GM10266 (cell line): Measurements from ENCODE around the gene TRERF1.

Experiments
- DNase-seq: peaks from one replicate; pipeline ENCODE4 v3.0.0; 2012; ENCODE audit errors: extremely low spot score
- TF ChIP-seq, protein P1 (sequence below): IDR thresholded peaks from 2 replicates; pipeline ENCODE4 v1.5.1; 2012; ENCODE audit warnings: mild to moderate bottlenecking, low read depth; ENCODE audit not compliant: control insufficient read depth, insufficient read depth; ENCODE audit errors: missing control alignments

TRERF1 gene

DNA sequence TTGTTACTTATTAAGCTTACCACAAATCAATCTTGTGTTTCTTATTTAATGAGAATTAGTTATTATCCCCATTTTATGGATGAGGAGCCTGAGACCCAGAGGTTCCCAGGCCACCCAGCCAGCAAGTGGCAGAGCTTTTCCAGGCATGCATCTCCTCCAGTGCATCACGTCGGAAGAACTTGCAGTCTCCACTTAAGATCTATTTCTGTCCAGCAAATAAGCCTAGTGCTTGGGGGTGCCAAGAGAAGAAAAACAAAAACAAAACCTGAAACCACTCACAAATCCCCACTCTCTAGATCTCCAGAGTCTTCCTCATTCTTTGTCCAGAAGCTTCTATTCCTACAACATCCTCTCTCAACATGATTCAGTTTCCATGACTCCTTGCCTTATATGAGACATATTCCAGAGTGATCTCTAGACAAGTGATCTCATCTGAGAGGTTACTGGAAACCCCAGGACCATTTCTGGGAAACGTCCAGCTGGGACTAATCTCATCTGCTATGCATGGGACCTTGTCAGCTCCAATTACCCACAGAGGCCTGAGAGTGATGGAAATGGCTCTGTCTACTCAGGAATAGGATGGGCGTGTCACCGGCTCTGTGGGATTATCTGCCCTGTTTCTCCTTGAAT is 261.1 kb downstream of the TRERF1 start:
- TF ChIP-seq, protein P1, sequence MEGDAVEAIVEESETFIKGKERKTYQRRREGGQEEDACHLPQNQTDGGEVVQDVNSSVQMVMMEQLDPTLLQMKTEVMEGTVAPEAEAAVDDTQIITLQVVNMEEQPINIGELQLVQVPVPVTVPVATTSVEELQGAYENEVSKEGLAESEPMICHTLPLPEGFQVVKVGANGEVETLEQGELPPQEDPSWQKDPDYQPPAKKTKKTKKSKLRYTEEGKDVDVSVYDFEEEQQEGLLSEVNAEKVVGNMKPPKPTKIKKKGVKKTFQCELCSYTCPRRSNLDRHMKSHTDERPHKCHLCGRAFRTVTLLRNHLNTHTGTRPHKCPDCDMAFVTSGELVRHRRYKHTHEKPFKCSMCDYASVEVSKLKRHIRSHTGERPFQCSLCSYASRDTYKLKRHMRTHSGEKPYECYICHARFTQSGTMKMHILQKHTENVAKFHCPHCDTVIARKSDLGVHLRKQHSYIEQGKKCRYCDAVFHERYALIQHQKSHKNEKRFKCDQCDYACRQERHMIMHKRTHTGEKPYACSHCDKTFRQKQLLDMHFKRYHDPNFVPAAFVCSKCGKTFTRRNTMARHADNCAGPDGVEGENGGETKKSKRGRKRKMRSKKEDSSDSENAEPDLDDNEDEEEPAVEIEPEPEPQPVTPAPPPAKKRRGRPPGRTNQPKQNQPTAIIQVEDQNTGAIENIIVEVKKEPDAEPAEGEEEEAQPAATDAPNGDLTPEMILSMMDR, result no peak
- no peak for DNase-seq

- no peak for DNase-seq
- TF ChIP-seq, protein P1, result no peak
Observed at GRCh38 chr6:42188406-42188805, 263.3 kb downstream of the TRERF1 start.

GRCh38 chr6:42185597-42185996 is 266.1 kb downstream of the TRERF1 start:
- no peak for DNase-seq
- TF ChIP-seq, protein P1, result no peak

DNA sequence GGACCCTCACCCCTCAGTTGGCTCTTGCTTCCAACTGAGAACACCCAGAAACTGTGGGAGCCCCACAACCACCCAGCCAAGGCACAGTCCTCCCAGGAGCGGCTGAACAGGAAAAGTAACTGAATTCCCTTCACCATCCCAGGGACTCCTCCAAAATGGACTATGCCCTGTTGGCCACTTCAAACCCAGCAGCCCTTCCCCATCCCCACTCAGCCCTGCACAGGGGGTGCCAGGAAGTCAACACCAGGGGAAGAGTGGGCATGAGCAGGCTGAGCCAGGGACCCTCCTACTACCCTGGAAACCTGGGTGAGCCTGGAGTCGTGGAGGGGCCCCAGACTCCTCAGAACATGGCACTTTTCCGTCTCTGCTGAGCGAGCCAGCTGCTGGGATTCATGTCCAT is 267.3 kb downstream of the TRERF1 start:
- TF ChIP-seq, protein P1, result no peak

GRCh38 chr6:42182101-42182500 is 269.6 kb downstream of the TRERF1 start:
- no peak for DNase-seq
- TF ChIP-seq, protein P1, result no peak

More for the DNA sequence above, 267.3 kb downstream of the TRERF1 start:
- no peak for DNase-seq

DNA sequence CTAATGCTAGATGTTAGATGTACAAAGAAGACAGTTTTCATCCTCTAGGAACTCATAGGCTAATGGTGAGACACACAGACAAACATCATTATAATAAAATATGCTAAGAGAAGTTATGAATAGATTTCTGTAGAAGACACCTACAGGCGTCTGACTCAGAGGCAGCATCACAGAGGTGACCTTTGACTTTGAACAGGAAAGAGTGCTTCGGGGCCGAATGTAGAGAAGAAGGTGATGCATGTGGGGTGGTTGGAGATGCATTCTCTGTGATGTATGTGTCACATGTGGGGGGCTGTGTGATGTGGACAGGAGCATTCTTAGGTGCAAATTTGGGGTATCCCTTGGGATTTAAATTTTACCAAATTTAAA is 271.8 kb downstream of the TRERF1 start:
- DNase-seq, result no peak
- TF ChIP-seq, protein P1, result no peak

GRCh38 chr6:42179261-42179944 is 272.3 kb downstream of the TRERF1 start:
- no peak for DNase-seq
- TF ChIP-seq, protein P1, result no peak
